Measurements from ENCODE around the gene PRSS3. TPM values are rescaled to one million over a fixed set of nuclear protein-coding genes. Genes with fewer than 3 reads are reported as not detected.

Gene PRSS3
- total and polyA plus RNA-seq, 9 of the 15 experiments (the other 6 are each of a cell fraction or from before 2014, with no cell fraction given), result 0.35 to 0.42 TPM; not detected in 7

- Histone ChIP-seq H4K20me1 (replicated peaks; ENCODE audit: control insufficient read depth, insufficient read depth, low read length) (no peaks in the 10 kb centered on the region), H2AFZ (ENCODE audit: low read depth, low read length) (no peak overlapping the region), H3K9me1 (ENCODE audit: control insufficient read depth, insufficient read depth, low read length) (no peaks in the 10 kb centered on the region), H3K9ac (ENCODE audit: insufficient read depth in 1 of 2, low read depth in 2 of 2, low read length in 2 of 2) (no peak overlapping the region), H3K4me1 (replicated peaks in 1 of 2; ENCODE audit: control insufficient read depth in 2 of 2, insufficient read depth in 2 of 2, low read length in 2 of 2) (peaks cover 0 to 10% of the 10 kb centered on the region in 2 experiments; a peak in 2 of 5 replicates), H3K4me3 (no peak overlapping the region), H3K36me3 (ENCODE audit: control insufficient read depth, insufficient read depth, low read length) (no peaks in the 10 kb centered on the region), H3K79me2 (ENCODE audit: control insufficient read depth, insufficient read depth, low read length) (no peaks in the 10 kb centered on the region), H3K27me3 (ENCODE audit: control insufficient read depth in 2 of 2, insufficient read depth in 2 of 2, low read length in 2 of 2) (peaks cover 0 to 10% of the 10 kb centered on the region in 2 experiments; a peak in 4 of 5 replicates), H3K4me2 (ENCODE audit: insufficient read depth, low read length) (no peak overlapping the region), H3K9me3 (replicated peaks; ENCODE audit: control insufficient read depth, insufficient read depth, low read depth, low read length) (no peaks in the 10 kb centered on the region), H3K27ac (ENCODE audit: extremely low read depth, low read depth, low read length) (no peak overlapping the region)
- WGBS (ENCODE audit: insufficient coverage, low coverage, missing lambda C conversion rate), result 8% methylated on average over 12 of the region's 12 CpGs
- BruUV-seq (replicated peaks), result no TSS peak
- ChIA-PET CTCF (ENCODE audit: low intra/inter-chr PET ratio) (no interaction called here), POLR2A (interaction anchor here (0.6 to 0.7 kb wide), 2 partner anchors 44 to 92 kb away, joined by 3 read pairs; partner anchors contain the start of gene PRSS3)
- no peak for DNase-seq (ENCODE audit: extremely low read depth in 1 of 4, low spot score in 3 of 4)
- no peak for TF ChIP-seq POU5F1 (IDR thresholded peaks at IDR 0.05; ENCODE audit: borderline replicate concordance, low read depth, low read length, partially characterized antibody)
- TF ChIP-seq SPI1 (IDR thresholded peaks at IDR 0.05; ENCODE audit: borderline replicate concordance, low read depth, low read length), result peak; percentile 46; the same call in 1 of the 2 replicates
- ATAC-seq, result no peak
- in situ Hi-C loops (cut with MboI), result no loop called here
- intact Hi-C loops (cut with micrococcal nuclease), result no loop called here
- FAIRE-seq, result no peak
These were observed 43.7 kb upstream of the PRSS3 start for GRCh38 chr9:33751536-33752129.

GRCh38 chr9:33752130-33752637 lies 43.2 kb upstream of the PRSS3 start:
- intact Hi-C loops (cut with micrococcal nuclease), result no loop called here
- no TSS peak for BruUV-seq (replicated peaks)
- H3K9me3 ChIP-seq (replicated peaks; ENCODE audit: control insufficient read depth, insufficient read depth, low read depth, low read length), result no peaks in the 10 kb centered on the region
- no peak overlapping the region for H3K27ac ChIP-seq (ENCODE audit: extremely low read depth, low read depth, low read length)
- H2AFZ ChIP-seq (ENCODE audit: low read depth, low read length), result no peak overlapping the region
- FAIRE-seq, result no peak
- peaks cover 0 to 10% of the 10 kb centered on the region in 2 experiments; a peak in 4 of 5 replicates for H3K27me3 ChIP-seq (ENCODE audit: control insufficient read depth in 2 of 2, insufficient read depth in 2 of 2, low read length in 2 of 2)
- no peak for ATAC-seq
- no peaks in the 10 kb centered on the region for H4K20me1 ChIP-seq (replicated peaks; ENCODE audit: control insufficient read depth, insufficient read depth, low read length)
- no peak for TF ChIP-seq NR2F6 (CRISPR knock-in tag; IDR thresholded peaks at IDR 0.05)
- TF ChIP-seq JUN (IDR thresholded peaks at IDR 0.05; ENCODE audit: borderline replicate concordance, low read depth, low read length), result no peak
- no peak for TF ChIP-seq JUN (CRISPR knock-in tag; IDR thresholded peaks at IDR 0.05; ENCODE audit: borderline replicate concordance)
- TF ChIP-seq ZNF3 (CRISPR knock-in tag; IDR thresholded peaks at IDR 0.05), result no peak
- no peak for TF ChIP-seq NEUROD1 (IDR thresholded peaks at IDR 0.05; ENCODE audit: borderline replicate concordance, low read depth, low read length, partially characterized antibody)
- no peak for TF ChIP-seq MEF2A (IDR thresholded peaks at IDR 0.05; ENCODE audit: control insufficient read depth, low read depth, low read length)
- no peak for TF ChIP-seq ZSCAN32 (CRISPR knock-in tag; IDR thresholded peaks at IDR 0.05)
- TF ChIP-seq SFPQ (IDR thresholded peaks at IDR 0.05; ENCODE audit: low read depth, low read length), result no peak
- no peak for TF ChIP-seq NFIC (IDR thresholded peaks at IDR 0.05)
- no peak for TF ChIP-seq NR4A1 (CRISPR knock-in tag; IDR thresholded peaks at IDR 0.05)
- TF ChIP-seq NR4A1 (tag; IDR thresholded peaks at IDR 0.05), result no peak
- no peak for TF ChIP-seq CHD4 (IDR thresholded peaks at IDR 0.05; ENCODE audit: insufficient read depth, insufficient replicate concordance, low read depth, low read length, poor library complexity, severe bottlenecking)
- ChIA-PET CTCF (ENCODE audit: low intra/inter-chr PET ratio) (no interaction called here), POLR2A (no interaction called here)
- H3K9ac ChIP-seq (ENCODE audit: insufficient read depth in 1 of 2, low read depth in 2 of 2, low read length in 2 of 2), result no peak overlapping the region
- no peak for DNase-seq (ENCODE audit: extremely low read depth in 1 of 4, low spot score in 3 of 4)
- H3K36me3 ChIP-seq (ENCODE audit: control insufficient read depth, insufficient read depth, low read length), result no peaks in the 10 kb centered on the region
- H3K4me2 ChIP-seq (ENCODE audit: insufficient read depth, low read length), result no peak overlapping the region
- H3K4me1 ChIP-seq (replicated peaks in 1 of 2; ENCODE audit: control insufficient read depth in 2 of 2, insufficient read depth in 2 of 2, low read length in 2 of 2), result peaks cover 0 to 10% of the 10 kb centered on the region in 2 experiments; a peak in 2 of 5 replicates
- H3K9me1 ChIP-seq (ENCODE audit: control insufficient read depth, insufficient read depth, low read length), result no peaks in the 10 kb centered on the region
- H3K4me3 ChIP-seq, result no peak overlapping the region
- 13% methylated on average over 4 of the region's 4 CpGs for WGBS (ENCODE audit: insufficient coverage, low coverage, missing lambda C conversion rate)
- in situ Hi-C loops (cut with MboI), result no loop called here
- H3K79me2 ChIP-seq (ENCODE audit: control insufficient read depth, insufficient read depth, low read length), result no peaks in the 10 kb centered on the region
